ENCODE measurements around the gene SGSM1. TPM values are rescaled to one million over a fixed set of nuclear protein-coding genes. Genes with fewer than 3 reads are reported as not detected.
A peak's percentile ranks its signal among the peaks of the same experiment; 100 is the strongest.

SGSM1 gene
- total RNA-seq, 2 donors from 2014 or later = 16.1 to 24.8 TPM

- intact Hi-C loops (cut with DNase I) = no loop called here
- ATAC-seq (peak in 1 of 2 donors; percentile 35), DNase-seq (no peak)
Observed at GRCh38 chr22:24796860-24797259, 9.2 kb upstream of the SGSM1 start.

GRCh38 chr22:24801901-24802465 is 4.0 kb upstream of the SGSM1 start:
- intact Hi-C loops (cut with DNase I) = no loop called here
- ATAC-seq = no peak
- DNase-seq = no peak

GRCh38 chr22:24803064-24803542 is 2.9 kb upstream of the SGSM1 start:
- intact Hi-C loops (cut with DNase I) = no loop called here
- ATAC-seq (peak in 1 of 2 donors; percentile 13), DNase-seq (peak; percentile 43)

- intact Hi-C loops (cut with DNase I) = no loop called here
- no peak for ATAC-seq
- peak; percentile 36 for DNase-seq
Observed at GRCh38 chr22:24806663-24807001, 621 bp downstream of the SGSM1 start.

DNA sequence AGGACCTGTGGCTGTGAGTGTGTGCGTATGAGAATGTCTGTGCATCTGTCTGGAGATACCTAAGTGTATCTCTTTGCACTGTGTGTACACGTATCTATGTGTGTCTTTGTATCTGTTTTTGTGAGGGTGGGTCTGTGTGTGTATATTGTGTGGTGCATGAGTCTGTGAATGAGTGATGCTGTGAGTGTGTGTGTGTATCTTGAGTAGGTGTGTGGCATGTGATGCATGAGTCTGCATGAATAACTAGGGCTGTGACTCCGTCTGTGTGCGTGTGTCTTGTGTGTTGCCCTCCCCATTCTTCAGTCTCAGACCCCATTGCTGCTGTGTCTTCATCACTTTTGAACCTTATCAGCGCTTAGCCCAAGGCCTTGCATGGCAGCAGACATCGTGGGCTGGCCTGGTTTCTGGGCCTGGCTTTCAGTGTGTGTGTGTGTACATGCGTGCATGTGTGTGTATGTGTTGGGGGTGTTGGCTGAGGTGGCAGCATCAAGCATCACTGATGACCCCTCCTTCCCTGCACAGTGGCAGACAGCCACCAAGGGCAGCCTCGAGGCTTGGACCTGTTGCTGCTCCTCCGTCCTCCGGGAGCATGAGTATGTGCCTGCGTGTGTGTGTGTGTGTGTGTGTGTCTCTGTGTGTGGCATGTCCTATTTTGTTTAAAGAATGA is 1.4 kb downstream of the SGSM1 start:
- DNase-seq (peak; percentile 55), ATAC-seq (no peak)
- intact Hi-C loops (cut with DNase I) = no loop called here

GRCh38 chr22:24809331-24809730 is 3.3 kb downstream of the SGSM1 start:
- intact Hi-C loops (cut with DNase I) = no loop called here
- ATAC-seq (no peak), DNase-seq (no peak)

GRCh38 chr22:24810043-24810749 is 4.2 kb downstream of the SGSM1 start:
- ATAC-seq (no peak), DNase-seq (no peak)
- intact Hi-C loops (cut with DNase I) = no loop called here

DNA sequence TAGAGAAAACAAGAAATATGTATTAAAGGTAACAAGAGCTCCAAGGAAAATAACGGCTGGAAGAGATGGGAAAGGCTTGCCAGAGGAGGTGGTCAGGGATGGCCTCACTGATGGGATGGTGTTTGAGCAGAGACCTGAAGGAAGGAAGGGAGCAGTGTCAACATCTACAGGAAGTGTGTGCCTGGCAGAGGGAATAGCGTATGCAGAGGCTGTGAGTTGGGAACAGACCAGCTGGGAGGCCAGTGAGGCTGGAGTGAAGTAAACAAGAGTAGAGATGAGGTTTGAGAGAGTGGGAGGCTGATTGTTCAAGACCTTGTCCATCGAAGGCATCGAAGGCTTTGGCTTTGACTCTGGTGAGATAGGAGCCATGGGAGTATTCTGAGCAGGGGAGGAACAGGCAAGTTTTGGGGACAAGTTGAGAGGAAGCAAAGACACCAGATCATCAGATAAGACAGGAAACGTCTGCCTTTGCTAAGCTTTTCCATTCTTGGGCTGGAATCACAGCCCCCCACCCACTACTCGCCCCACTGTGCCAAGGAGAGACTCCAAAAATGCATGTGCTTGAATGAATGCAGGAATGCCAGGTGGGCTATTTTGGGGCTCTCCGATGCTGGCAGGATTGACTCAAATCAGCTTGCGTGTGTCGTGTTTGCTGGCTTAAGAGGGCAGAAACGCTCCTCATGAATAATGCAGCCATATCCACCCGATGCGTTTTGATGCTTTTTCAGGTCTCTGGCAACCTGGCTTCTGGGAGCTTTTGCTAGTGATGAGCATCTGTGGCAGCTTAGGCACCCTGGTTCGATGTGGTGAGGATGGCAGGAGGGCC is 7.2 kb downstream of the SGSM1 start:
- intact Hi-C loops (cut with DNase I) = no loop called here
- ATAC-seq (no peak), DNase-seq (no peak)

DNA sequence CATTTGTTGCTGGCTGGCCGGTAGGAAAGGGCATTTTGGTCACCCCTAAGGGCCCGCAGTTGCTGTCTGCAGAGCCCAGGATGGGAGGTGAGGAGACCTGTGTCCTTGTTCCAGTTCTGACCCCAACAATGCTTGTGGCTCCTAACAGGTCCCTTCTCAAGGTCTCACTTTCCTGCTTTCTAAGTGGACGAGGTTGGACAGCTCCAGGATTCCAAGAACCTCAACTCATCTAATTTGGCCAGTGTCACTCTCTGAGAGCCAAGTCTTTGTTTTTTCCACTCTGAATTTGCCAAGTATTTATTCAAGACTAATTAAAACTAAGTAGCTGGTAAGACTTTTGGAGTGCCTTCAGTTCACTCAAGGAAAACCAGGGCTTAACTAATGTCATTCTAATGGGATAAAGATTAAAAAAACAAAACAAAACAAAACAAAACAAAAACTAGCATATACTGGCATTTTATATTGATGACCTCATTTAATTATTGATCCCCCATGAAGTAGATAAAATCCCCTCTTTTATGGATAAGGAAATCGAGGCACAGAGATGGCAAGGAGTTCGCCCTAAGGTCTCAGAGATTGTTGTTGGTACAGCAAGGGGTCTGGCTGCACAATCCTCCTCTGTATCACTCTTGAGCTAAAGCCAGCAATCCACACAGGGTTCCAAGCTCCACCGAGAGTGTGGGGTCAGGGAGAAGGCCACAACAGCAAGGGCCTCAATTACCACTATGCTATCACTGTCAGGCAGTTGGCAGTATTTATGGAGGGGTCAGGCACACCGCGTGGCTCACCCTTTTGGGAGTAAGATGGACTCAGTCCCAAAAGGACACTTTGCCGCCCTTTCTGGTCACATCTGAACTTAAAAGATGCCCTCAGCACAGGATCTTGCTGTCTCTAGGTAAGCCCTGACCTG is 8.1 kb downstream of the SGSM1 start:
- peak; percentile 44 to 46 for ATAC-seq
- no peak for DNase-seq
- intact Hi-C loops (cut with DNase I) = no loop called here

GRCh38 chr22:24816806-24817205 is 10.8 kb downstream of the SGSM1 start:
- DNase-seq (no peak), ATAC-seq (peak in 1 of 2 donors; percentile 25)
- intact Hi-C loops (cut with DNase I) = no loop called here

GRCh38 chr22:24819487-24819886 is 13.5 kb downstream of the SGSM1 start:
- intact Hi-C loops (cut with DNase I) = no loop called here
- no peak for ATAC-seq

GRCh38 chr22:24819911-24820461 is 14.0 kb downstream of the SGSM1 start:
- ATAC-seq (peak; percentile 80 to 83), DNase-seq (peak; percentile 77)

More at GRCh38 chr22:24819487-24819886, 13.5 kb downstream of the SGSM1 start:
- DNase-seq = no peak

DNA sequence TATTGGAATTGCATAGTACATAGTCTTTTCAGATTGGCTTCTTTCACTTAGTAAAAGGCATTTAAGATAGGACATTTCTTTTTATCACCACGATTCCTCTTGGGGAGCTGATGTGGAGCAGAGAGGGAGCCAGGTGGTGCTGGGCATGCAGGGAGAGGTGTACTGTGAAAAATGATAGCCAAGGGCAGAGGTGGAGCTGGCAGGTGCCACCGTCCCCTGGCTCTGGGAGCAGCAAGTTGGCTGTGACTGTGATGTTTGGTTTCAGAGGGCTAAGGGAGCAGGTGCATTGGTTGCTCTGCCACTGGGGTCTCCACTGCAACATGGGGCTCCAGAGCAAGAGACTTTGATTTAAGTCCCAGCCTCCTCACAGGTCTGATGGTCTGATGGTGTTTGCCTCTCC is 16.5 kb downstream of the SGSM1 start:
- intact Hi-C loops (cut with DNase I) = no loop called here
- ATAC-seq (no peak), DNase-seq (no peak)

More at GRCh38 chr22:24819911-24820461, 14.0 kb downstream of the SGSM1 start:
- intact Hi-C loops (cut with DNase I) = no loop called here

GRCh38 chr22:24823787-24824186 is 17.8 kb downstream of the SGSM1 start:
- DNase-seq = no peak
- intact Hi-C loops (cut with DNase I) = no loop called here
- no peak for ATAC-seq

DNA sequence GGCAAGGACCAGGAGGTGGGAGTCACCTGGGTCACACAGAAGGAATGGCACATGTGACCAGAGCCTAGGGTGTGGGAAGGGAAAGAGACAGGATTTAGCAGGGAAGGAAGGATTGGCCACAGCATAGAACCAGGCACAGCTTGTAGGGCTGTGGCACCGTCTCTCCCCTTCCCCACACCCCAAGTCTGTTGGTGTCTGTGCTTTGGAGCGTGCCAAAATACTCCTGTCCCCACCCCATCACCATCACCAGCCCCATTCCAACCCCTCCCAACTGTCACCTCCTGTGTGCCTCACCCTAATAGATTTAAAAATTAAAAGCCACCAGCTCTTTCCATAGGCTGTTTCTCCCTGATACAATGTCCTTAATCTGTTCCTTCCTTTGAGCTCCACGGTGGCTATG is 18.2 kb downstream of the SGSM1 start:
- intact Hi-C loops (cut with DNase I) = no loop called here
- DNase-seq (no peak), ATAC-seq (peak; percentile 45 to 46)

DNA sequence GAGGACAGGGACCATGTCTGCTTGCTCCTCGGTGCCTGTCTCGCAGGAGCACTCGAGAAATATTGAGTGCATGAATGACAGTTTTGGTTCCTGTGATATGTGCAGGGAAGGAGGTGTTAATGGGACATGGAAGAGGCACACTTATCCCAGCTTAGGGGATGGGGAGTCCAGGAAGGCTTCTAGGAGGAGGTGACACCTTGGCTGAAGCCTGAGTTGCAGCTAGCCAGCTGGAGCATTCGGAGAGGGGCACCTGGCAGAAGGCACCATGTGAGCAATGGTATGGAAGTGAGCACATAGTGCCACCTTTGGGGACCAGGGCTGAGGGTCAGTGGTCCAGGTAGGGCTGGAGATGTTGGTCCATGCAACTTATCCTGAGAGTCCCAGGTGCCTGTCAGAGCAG is 18.9 kb downstream of the SGSM1 start:
- ATAC-seq = no peak
- intact Hi-C loops (cut with DNase I) = no loop called here
- DNase-seq = no peak

GRCh38 chr22:24826710-24827285 is 20.8 kb downstream of the SGSM1 start:
- intact Hi-C loops (cut with DNase I) = no loop called here
- DNase-seq (no peak), ATAC-seq (no peak)

DNA sequence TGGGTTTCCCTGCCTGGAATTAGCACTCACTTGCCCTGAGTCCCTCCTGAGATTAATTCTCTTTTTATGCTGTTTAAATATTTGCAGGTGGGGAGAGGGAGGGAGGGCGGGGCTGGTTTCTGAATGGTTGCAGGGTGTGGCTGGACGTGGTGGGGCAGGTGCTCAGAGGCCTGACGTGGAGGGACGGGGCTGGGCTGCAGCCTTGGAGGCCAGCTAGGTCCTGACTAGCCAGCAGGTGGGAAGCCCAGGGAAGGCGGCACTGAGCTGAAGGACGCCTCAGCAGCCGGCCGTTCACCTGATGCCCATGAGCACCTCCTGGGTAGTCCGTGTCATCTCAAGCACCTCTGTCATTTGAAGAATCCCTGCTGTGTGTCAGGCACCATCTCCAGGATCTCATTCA is 21.3 kb downstream of the SGSM1 start:
- intact Hi-C loops (cut with DNase I) = no loop called here
- ATAC-seq = peak in 1 of 2 donors; percentile 10
- DNase-seq = no peak
